Tibial nerve (tissue), 3 donors: ENCODE results near the gene TMEM151B.

Source experiments
- CTCF ChIP-seq, 5 experiments: fragments of 200-600 bp in 3 of 5; fragments of 450-650 bp in 2 of 5; sonication (generic) in 3 of 5; IDR thresholded peaks; one replicate each; pipeline ENCODE4 v1.5.1; 2016 to 2019; ENCODE audit warnings: antibody characterized with exemption in 5 of 5, mild to moderate bottlenecking in 3 of 5, moderate library complexity in 2 of 5
- POLR2A ChIP-seq, 2 donors: fragments of 450-650 bp; IDR thresholded peaks; one replicate each; pipeline ENCODE4 v1.6.1; 2017; ENCODE audit warnings: antibody characterized with exemption in 2 of 2, mild to moderate bottlenecking in 2 of 2, moderate library complexity in 2 of 2

GRCh38 chr6:44226368-44227147 lies 43.7 kb upstream of the TMEM151B start:
- TF ChIP-seq CTCF (IDR thresholded peaks at IDR 0.05) (no peak), POLR2A (IDR thresholded peaks at IDR 0.05) (no peak)
